Astrocyte (in vitro differentiated cells and primary cell): ENCODE measurements around the gene CIAO2B. TPM values are rescaled to one million over a fixed set of nuclear protein-coding genes. Genes with fewer than 3 reads are reported as not detected.

Experiments used
- DNase-seq: peaks from one replicate; pipeline ENCODE4 v3.0.0-alpha.2; 2010; ENCODE audit warnings: low read depth
- FAIRE-seq: peaks from 2 replicates; lab custom pipeline; 2011; peaks lifted over from hg19 to GRCh38; lab: Jason Lieb, UNC
- H2AFZ ChIP-seq: 2 replicates; pipeline ENCODE4 v1.6.0; 2012; ENCODE audit warnings: low read depth, low read length, inconsistent platforms
- H3K27ac ChIP-seq: 2 replicates; pipeline ENCODE4 v1.5.1; 2011; ENCODE audit warnings: low read depth, low read length, inconsistent platforms
- H3K27me3 ChIP-seq: 2 replicates; pipeline ENCODE4 v1.6.0; 2011; ENCODE audit warnings: low read length, inconsistent platforms; ENCODE audit not compliant: insufficient read depth
- H3K36me3 ChIP-seq: 2 replicates; pipeline ENCODE4 v1.5.1; 2011; ENCODE audit warnings: low read length, inconsistent platforms; ENCODE audit not compliant: insufficient read depth
- H3K4me1 ChIP-seq: 2 replicates; pipeline ENCODE4 v1.5.1; 2011; ENCODE audit warnings: low read length, inconsistent platforms; ENCODE audit not compliant: insufficient read depth
- H3K4me2 ChIP-seq: 2 replicates; pipeline ENCODE4 v1.6.0; 2012; ENCODE audit warnings: low read length, inconsistent platforms
- H3K4me3 ChIP-seq: 2 replicates; pipeline ENCODE4 v1.5.1; 2011; ENCODE audit warnings: low read depth, mild to moderate bottlenecking, low read length, inconsistent platforms; ENCODE audit not compliant: insufficient read depth
- H3K79me2 ChIP-seq: 2 replicates; pipeline ENCODE4 v1.6.0; 2012; ENCODE audit warnings: mild to moderate bottlenecking, low read length, inconsistent platforms; ENCODE audit not compliant: insufficient read depth
- H3K9ac ChIP-seq: 2 replicates; pipeline ENCODE4 v1.6.0; 2012; ENCODE audit warnings: mild to moderate bottlenecking, low read length, inconsistent platforms
- H3K9me3 ChIP-seq: 2 replicates; pipeline ENCODE4 v1.5.1; 2012; ENCODE audit warnings: low read depth, mild to moderate bottlenecking, low read length, inconsistent platforms; ENCODE audit not compliant: insufficient read depth
- H4K20me1 ChIP-seq: 2 replicates; pipeline ENCODE4 v1.6.0; 2012; ENCODE audit warnings: low read length, inconsistent platforms; ENCODE audit not compliant: insufficient read depth
- H3K27ac Mint-ChIP-seq: one replicate; pipeline ENCODE4 v1.8.0; 2021; ENCODE audit warnings: mild to moderate bottlenecking, mixed read lengths; ENCODE audit not compliant: unreplicated experiment
- H3K27me3 Mint-ChIP-seq: one replicate; pipeline ENCODE4 v1.8.0; 2021; ENCODE audit warnings: low read depth, mixed read lengths; ENCODE audit not compliant: unreplicated experiment
- H3K36me3 Mint-ChIP-seq: one replicate; pipeline ENCODE4 v1.8.0; 2021; ENCODE audit warnings: low read depth, mixed read lengths; ENCODE audit not compliant: unreplicated experiment
- H3K4me1 Mint-ChIP-seq: one replicate; pipeline ENCODE4 v1.8.0; 2021; ENCODE audit warnings: low read depth, mixed read lengths; ENCODE audit not compliant: unreplicated experiment
- H3K4me3 Mint-ChIP-seq: one replicate; pipeline ENCODE4 v1.8.0; 2021; ENCODE audit warnings: mild to moderate bottlenecking, moderate library complexity, mixed read lengths; ENCODE audit not compliant: unreplicated experiment
- H3K9me3 Mint-ChIP-seq: one replicate; pipeline ENCODE4 v1.8.0; 2021; ENCODE audit warnings: mild to moderate bottlenecking, mixed read lengths; ENCODE audit not compliant: unreplicated experiment
- EZH2 ChIP-seq: IDR thresholded peaks from 2 replicates; pipeline ENCODE4 v1.6.1; 2012; ENCODE audit warnings: mild to moderate bottlenecking, low read length, inconsistent platforms; ENCODE audit not compliant: insufficient read depth
- total RNA-seq: library from RNA; stranded (reverse); gene quantifications from 2 replicates; pipeline ENCODE4 v1.2.1, GENCODE V29; 2021
- TF ChIP-seq, protein P1 (sequence below): IDR thresholded peaks from 2 replicates; pipeline ENCODE4 v1.5.1; 2011; ENCODE audit warnings: low read depth, mild to moderate bottlenecking, inconsistent platforms, low read length, moderate library complexity; ENCODE audit not compliant: insufficient read depth

Gene CIAO2B
- total RNA-seq, 1 donor from 2014 or later: 75.6 TPM

GRCh38 chr16:66913081-66913480 lies 21.1 kb downstream of the CIAO2B start:
- FAIRE-seq (no peak), DNase-seq (no peak)
- no peak overlapping the region for H3K27ac ChIP-seq
- no peak for TF ChIP-seq EZH2
- TF ChIP-seq, protein P1, sequence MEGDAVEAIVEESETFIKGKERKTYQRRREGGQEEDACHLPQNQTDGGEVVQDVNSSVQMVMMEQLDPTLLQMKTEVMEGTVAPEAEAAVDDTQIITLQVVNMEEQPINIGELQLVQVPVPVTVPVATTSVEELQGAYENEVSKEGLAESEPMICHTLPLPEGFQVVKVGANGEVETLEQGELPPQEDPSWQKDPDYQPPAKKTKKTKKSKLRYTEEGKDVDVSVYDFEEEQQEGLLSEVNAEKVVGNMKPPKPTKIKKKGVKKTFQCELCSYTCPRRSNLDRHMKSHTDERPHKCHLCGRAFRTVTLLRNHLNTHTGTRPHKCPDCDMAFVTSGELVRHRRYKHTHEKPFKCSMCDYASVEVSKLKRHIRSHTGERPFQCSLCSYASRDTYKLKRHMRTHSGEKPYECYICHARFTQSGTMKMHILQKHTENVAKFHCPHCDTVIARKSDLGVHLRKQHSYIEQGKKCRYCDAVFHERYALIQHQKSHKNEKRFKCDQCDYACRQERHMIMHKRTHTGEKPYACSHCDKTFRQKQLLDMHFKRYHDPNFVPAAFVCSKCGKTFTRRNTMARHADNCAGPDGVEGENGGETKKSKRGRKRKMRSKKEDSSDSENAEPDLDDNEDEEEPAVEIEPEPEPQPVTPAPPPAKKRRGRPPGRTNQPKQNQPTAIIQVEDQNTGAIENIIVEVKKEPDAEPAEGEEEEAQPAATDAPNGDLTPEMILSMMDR: no peak
- no peaks in the 10 kb centered on the region for H4K20me1 ChIP-seq
- no peak overlapping the region for H3K4me2 ChIP-seq
- Mint-ChIP-seq H3K4me3 (no peak overlapping the region), H3K36me3 (no peaks in the 10 kb centered on the region), H3K9me3 (peaks cover 7% of the 10 kb centered on the region), H3K27ac (no peak overlapping the region), H3K4me1 (no peaks in the 10 kb centered on the region), H3K27me3 (peaks cover 64% of the 10 kb centered on the region)
- H3K4me1 ChIP-seq: no peaks in the 10 kb centered on the region
- H3K36me3 ChIP-seq: no peaks in the 10 kb centered on the region
- no peak overlapping the region for H3K4me3 ChIP-seq
- H3K9me3 ChIP-seq: no peaks in the 10 kb centered on the region
- no peaks in the 10 kb centered on the region for H3K79me2 ChIP-seq
- H3K27me3 ChIP-seq: peaks cover 14% of the 10 kb centered on the region
- no peak overlapping the region for H3K9ac ChIP-seq
- no peak overlapping the region for H2AFZ ChIP-seq

- peaks cover 6% of the 10 kb centered on the region for H3K9me3 Mint-ChIP-seq
- H2AFZ ChIP-seq: no peak overlapping the region
- peaks cover 4% of the 10 kb centered on the region for H3K36me3 Mint-ChIP-seq
- TF ChIP-seq, protein P1: no peak
- no peak overlapping the region for H3K4me3 ChIP-seq
- H3K4me1 Mint-ChIP-seq: no peaks in the 10 kb centered on the region
- H3K9ac ChIP-seq: no peak overlapping the region
- H3K36me3 ChIP-seq: no peaks in the 10 kb centered on the region
- H3K79me2 ChIP-seq: no peaks in the 10 kb centered on the region
- no peaks in the 10 kb centered on the region for H4K20me1 ChIP-seq
- no peaks in the 10 kb centered on the region for H3K4me1 ChIP-seq
- no peak overlapping the region for H3K4me2 ChIP-seq
- peaks cover 63% of the 10 kb centered on the region for H3K27me3 Mint-ChIP-seq
- peaks cover 18% of the 10 kb centered on the region for H3K27me3 ChIP-seq
- no peak overlapping the region for H3K4me3 Mint-ChIP-seq
- H3K27ac ChIP-seq: no peak overlapping the region
- H3K27ac Mint-ChIP-seq: no peak overlapping the region
- FAIRE-seq (no peak), DNase-seq (no peak)
- H3K9me3 ChIP-seq: no peaks in the 10 kb centered on the region
Observed at GRCh38 chr16:66911801-66912200, 22.4 kb downstream of the CIAO2B start.

DNA sequence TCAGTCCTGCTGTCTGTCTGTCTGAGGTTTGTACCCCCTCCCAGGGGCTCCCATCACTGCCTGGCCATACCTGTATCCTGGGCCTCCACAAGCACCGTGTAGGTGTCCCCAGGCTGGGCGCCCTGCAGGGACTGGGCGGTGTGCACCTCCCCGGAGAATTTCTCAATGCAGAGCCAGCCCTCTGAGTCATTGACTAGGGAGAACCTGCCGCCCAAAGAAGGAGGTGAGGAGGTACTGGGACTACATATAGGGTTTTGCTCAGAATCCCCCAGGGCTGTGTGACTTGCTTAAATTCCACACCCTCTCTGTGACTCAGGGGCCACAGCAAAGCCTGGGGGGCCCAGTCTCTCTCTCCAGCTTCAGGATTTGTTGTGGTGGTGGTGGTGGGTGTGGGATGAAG lies 23.1 kb downstream of the CIAO2B start:
- Mint-ChIP-seq H3K4me3 (no peak overlapping the region), H3K4me1 (peaks cover 3% of the 10 kb centered on the region), H3K9me3 (peaks cover 11% of the 10 kb centered on the region), H3K36me3 (peaks cover 4% of the 10 kb centered on the region), H3K27ac (no peak overlapping the region), H3K27me3 (peaks cover 63% of the 10 kb centered on the region)
- no peaks in the 10 kb centered on the region for H3K4me1 ChIP-seq
- no peak for FAIRE-seq
- no peaks in the 10 kb centered on the region for H3K9me3 ChIP-seq
- H2AFZ ChIP-seq: no peak overlapping the region
- H3K4me2 ChIP-seq: no peak overlapping the region
- no peak overlapping the region for H3K9ac ChIP-seq
- H3K27me3 ChIP-seq: peaks cover 11% of the 10 kb centered on the region
- no peaks in the 10 kb centered on the region for H3K79me2 ChIP-seq
- no peak overlapping the region for H3K4me3 ChIP-seq
- no peaks in the 10 kb centered on the region for H3K36me3 ChIP-seq
- H3K27ac ChIP-seq: no peak overlapping the region
- TF ChIP-seq, protein P1: no peak
- TF ChIP-seq EZH2: no peak
- H4K20me1 ChIP-seq: no peaks in the 10 kb centered on the region
- no peak for DNase-seq
